Body of pancreas (tissue), 4 donors: Measurements from ENCODE around the gene SART1.

Experiments used
- CTCF ChIP-seq, 7 experiments: fragments of 450-650 bp in 4 of 7; fragments of 200-600 bp in 3 of 7; sonication (generic) in 3 of 7; IDR thresholded peaks; one replicate each; pipeline ENCODE4 v1.5.1; 2016 to 2019; ENCODE audit warnings: antibody characterized with exemption in 7 of 7
- POLR2A ChIP-seq, 3 donors: fragments of 450-650 bp; IDR thresholded peaks; one replicate each; pipeline ENCODE4 v1.6.1; 2016; ENCODE audit warnings: antibody characterized with exemption in 3 of 3, mild to moderate bottlenecking in 2 of 3

GRCh38 chr11:66015936-66016792 is 54.6 kb downstream of the SART1 start:
- TF ChIP-seq CTCF (IDR thresholded peaks at IDR 0.05) (no peak), POLR2A (IDR thresholded peaks at IDR 0.05) (no peak)
